ENCODE measurements around the gene FNDC3B. TPM values are rescaled to one million over a fixed set of nuclear protein-coding genes. Genes with fewer than 3 reads are reported as not detected.

FNDC3B gene
- total RNA-seq, 2 experiments from 2014 or later = 9.2 to 13.5 TPM

DNA sequence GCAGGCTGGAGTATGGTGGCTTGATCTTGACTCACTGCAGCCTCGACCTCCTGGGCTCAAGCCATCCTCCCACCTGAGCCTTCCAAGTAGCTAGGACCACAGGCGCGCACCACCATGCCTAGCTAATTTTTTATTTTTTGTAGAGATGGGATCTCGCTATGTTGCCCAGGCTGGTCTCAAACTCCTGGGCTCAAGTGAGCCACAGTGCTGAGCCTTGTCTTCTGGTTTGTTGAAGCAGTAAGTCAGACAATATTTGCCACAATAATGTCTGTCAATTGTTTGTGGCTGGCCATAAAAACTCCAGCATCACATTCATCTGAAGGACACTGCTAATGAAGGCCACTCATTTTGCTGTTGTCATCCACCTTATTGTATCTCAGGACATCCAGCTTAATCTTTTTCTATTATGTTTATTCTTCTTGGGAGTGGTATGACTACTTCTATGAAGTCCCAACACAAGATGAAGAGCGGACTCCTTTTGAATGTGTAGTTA lies 185.9 kb downstream of the FNDC3B start:
- H3K9me3 Mint-ChIP-seq = no peaks in the 10 kb centered on the region
- H3K27me3 Mint-ChIP-seq (ENCODE audit: low read depth) = no peaks in the 10 kb centered on the region
- DNase-seq = no peak
- no peak overlapping the region for H3K4me3 Mint-ChIP-seq
- peaks cover 5% of the 10 kb centered on the region for H3K4me1 Mint-ChIP-seq (ENCODE audit: low read depth)
- CTCF ChIA-PET = no interaction called here
- intact Hi-C loops (cut with micrococcal nuclease) = no loop called here
- H3K36me3 Mint-ChIP-seq (ENCODE audit: low read depth) = peaks cover 8% of the 10 kb centered on the region
- H3K27ac Mint-ChIP-seq = no peak overlapping the region

DNA sequence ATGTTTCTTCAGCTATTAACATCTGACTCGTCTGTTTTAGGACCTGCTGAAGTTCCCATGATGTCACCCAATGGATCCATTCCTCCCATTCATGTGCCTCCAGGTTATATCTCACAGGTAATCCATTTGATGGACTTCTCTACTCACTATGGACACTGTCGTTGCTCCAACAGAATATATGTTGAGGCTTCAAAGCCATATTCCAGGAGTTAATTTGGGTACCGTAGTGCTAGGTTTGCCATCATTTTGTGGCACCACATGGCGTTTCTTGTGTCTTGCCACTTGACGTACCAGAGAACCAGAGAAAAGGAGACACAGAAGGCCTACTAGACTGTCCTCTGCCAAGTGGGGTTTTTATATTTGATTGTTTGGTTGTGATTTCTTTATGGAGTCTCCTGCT lies 187.5 kb downstream of the FNDC3B start:
- H3K9me3 Mint-ChIP-seq = no peaks in the 10 kb centered on the region
- H3K4me3 Mint-ChIP-seq = no peak overlapping the region
- peaks cover 4% of the 10 kb centered on the region for H3K4me1 Mint-ChIP-seq (ENCODE audit: low read depth)
- H3K36me3 Mint-ChIP-seq (ENCODE audit: low read depth) = peaks cover 11% of the 10 kb centered on the region
- no peak for DNase-seq
- intact Hi-C loops (cut with micrococcal nuclease) = no loop called here
- CTCF ChIA-PET = no interaction called here
- H3K27ac Mint-ChIP-seq = no peak overlapping the region
- H3K27me3 Mint-ChIP-seq (ENCODE audit: low read depth) = no peaks in the 10 kb centered on the region

GRCh38 chr3:172227340-172228035 lies 188.1 kb downstream of the FNDC3B start:
- no peak for DNase-seq
- intact Hi-C loops (cut with micrococcal nuclease) = no loop called here
- Mint-ChIP-seq H3K9me3 (no peaks in the 10 kb centered on the region), H3K36me3 (ENCODE audit: low read depth) (peaks cover 13% of the 10 kb centered on the region), H3K4me1 (ENCODE audit: low read depth) (peaks cover 4% of the 10 kb centered on the region), H3K27me3 (ENCODE audit: low read depth) (no peaks in the 10 kb centered on the region), H3K4me3 (no peak overlapping the region), H3K27ac (no peak overlapping the region)
- CTCF ChIA-PET = interaction anchor here (0.6 kb wide), 1 partner anchor 22 kb away, joined by 3 read pairs; no protein-coding TSS in a partner anchor

- DNase-seq = no peak
- H3K4me3 Mint-ChIP-seq = no peak overlapping the region
- peaks cover 2% of the 10 kb centered on the region for H3K4me1 Mint-ChIP-seq (ENCODE audit: low read depth)
- H3K27me3 Mint-ChIP-seq (ENCODE audit: low read depth) = no peaks in the 10 kb centered on the region
- intact Hi-C loops (cut with micrococcal nuclease) = no loop called here
- H3K9me3 Mint-ChIP-seq = no peaks in the 10 kb centered on the region
- CTCF ChIA-PET = interaction anchor here (0.6 kb wide), 2 partner anchors 21 to 516 kb away, joined by 3 to 5 read pairs; no protein-coding TSS in a partner anchor
- no peak overlapping the region for H3K27ac Mint-ChIP-seq
- peaks cover 13% of the 10 kb centered on the region for H3K36me3 Mint-ChIP-seq (ENCODE audit: low read depth)
Observed at GRCh38 chr3:172228036-172228415, 188.6 kb downstream of the FNDC3B start.

GRCh38 chr3:172229462-172229861 lies 190.1 kb downstream of the FNDC3B start:
- CTCF ChIA-PET = no interaction called here
- H3K4me1 Mint-ChIP-seq (ENCODE audit: low read depth) = no peaks in the 10 kb centered on the region
- no peaks in the 10 kb centered on the region for H3K27me3 Mint-ChIP-seq (ENCODE audit: low read depth)
- intact Hi-C loops (cut with micrococcal nuclease) = no loop called here
- H3K36me3 Mint-ChIP-seq (ENCODE audit: low read depth) = peaks cover 13% of the 10 kb centered on the region
- H3K27ac Mint-ChIP-seq = no peak overlapping the region
- H3K4me3 Mint-ChIP-seq = no peak overlapping the region
- no peak for DNase-seq
- H3K9me3 Mint-ChIP-seq = no peaks in the 10 kb centered on the region

DNA sequence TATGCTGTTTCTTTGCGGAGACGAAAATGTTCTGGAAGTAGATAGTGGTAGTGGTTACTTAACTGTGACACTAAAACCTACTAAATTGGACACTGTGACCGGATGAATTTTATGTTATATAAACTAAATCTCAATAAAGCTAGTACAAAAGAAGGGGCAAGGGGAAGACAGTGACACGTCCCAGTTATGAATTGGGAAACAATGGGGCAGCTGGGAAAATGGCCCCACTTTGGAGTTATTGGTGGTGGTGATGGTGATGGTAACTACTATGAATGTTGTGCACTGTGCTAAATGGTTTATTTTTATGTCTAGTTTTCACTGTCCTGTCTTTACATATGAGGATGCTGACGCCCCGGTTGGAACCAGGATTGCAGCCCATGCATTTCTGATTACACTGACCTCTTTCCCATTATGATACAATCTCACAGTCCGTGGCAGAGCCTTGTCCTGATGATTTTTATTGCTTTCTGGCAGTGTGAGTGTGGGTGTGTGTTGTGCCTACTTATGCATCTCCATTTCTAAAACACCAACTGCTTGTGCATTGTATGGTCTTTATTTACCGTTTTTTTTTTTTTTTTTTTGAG lies 192.0 kb downstream of the FNDC3B start:
- DNase-seq = no peak
- H3K27me3 Mint-ChIP-seq (ENCODE audit: low read depth) = no peaks in the 10 kb centered on the region
- no peak overlapping the region for H3K4me3 Mint-ChIP-seq
- intact Hi-C loops (cut with micrococcal nuclease) = no loop called here
- no peak overlapping the region for H3K27ac Mint-ChIP-seq
- no peaks in the 10 kb centered on the region for H3K9me3 Mint-ChIP-seq
- CTCF ChIA-PET = no interaction called here
- peaks cover 9% of the 10 kb centered on the region for H3K36me3 Mint-ChIP-seq (ENCODE audit: low read depth)
- no peaks in the 10 kb centered on the region for H3K4me1 Mint-ChIP-seq (ENCODE audit: low read depth)

DNA sequence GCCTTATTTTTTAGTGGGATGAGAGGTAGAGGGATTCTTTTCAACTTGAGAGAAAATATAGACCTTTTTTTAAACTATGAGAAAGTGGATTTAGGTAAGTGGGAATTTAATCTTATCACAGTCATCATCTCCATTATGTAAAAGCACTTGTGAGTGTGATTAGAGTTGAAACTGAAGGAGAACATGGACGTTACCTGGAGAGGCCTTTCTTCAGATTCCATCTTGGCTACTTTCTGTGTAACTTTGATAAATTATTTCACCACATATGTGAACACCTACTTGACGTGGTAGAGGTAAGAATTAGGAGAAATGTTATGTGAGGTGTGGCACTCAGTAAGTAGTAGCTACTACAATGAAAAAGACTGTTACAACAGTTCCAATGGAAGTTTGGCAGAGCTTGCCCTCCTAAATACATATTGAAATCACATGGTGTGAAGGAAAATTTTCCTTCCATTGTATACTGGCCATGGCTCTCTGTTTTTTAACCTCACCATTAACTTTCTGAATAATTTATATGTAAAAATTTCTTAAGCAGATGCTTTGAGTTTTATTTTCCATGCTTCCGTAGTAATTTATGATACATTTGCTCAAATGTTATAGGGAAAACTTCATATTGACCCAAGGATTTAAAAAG lies 193.3 kb downstream of the FNDC3B start:
- H3K27me3 Mint-ChIP-seq (ENCODE audit: low read depth) = no peaks in the 10 kb centered on the region
- peaks cover 9% of the 10 kb centered on the region for H3K36me3 Mint-ChIP-seq (ENCODE audit: low read depth)
- H3K4me1 Mint-ChIP-seq (ENCODE audit: low read depth) = no peaks in the 10 kb centered on the region
- no peak overlapping the region for H3K4me3 Mint-ChIP-seq
- CTCF ChIA-PET = no interaction called here
- H3K27ac Mint-ChIP-seq = no peak overlapping the region
- no peaks in the 10 kb centered on the region for H3K9me3 Mint-ChIP-seq
- intact Hi-C loops (cut with micrococcal nuclease) = no loop called here
- DNase-seq = no peak

GRCh38 chr3:172233474-172234277 lies 194.3 kb downstream of the FNDC3B start:
- no peak for DNase-seq
- intact Hi-C loops (cut with micrococcal nuclease) = no loop called here
- no peaks in the 10 kb centered on the region for H3K27me3 Mint-ChIP-seq (ENCODE audit: low read depth)
- no peaks in the 10 kb centered on the region for H3K4me1 Mint-ChIP-seq (ENCODE audit: low read depth)
- H3K9me3 Mint-ChIP-seq = no peaks in the 10 kb centered on the region
- no peak overlapping the region for H3K4me3 Mint-ChIP-seq
- H3K36me3 Mint-ChIP-seq (ENCODE audit: low read depth) = peaks cover 9% of the 10 kb centered on the region
- CTCF ChIA-PET = no interaction called here
- no peak overlapping the region for H3K27ac Mint-ChIP-seq

DNA sequence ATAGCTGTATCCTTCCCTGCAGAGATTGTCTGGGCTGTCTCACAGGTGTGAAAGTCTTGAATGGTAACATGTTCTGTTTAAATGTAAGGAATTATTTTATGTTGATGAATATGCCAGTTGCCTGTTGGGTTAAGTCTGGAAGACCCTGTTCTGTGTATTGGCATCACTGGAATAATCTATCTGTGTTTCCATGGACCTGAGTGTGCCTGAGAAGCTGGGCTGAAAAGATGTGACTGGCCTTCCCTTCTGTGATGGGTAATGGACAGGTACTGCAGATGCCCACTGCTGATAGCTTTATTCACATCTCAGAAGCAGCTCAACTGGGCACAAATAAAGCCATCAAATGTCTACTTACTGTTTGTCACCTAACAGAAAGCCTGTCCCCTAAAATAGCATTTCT lies 196.3 kb downstream of the FNDC3B start:
- Mint-ChIP-seq H3K27ac (no peak overlapping the region), H3K4me3 (no peak overlapping the region), H3K4me1 (ENCODE audit: low read depth) (no peaks in the 10 kb centered on the region), H3K36me3 (ENCODE audit: low read depth) (peaks cover 10% of the 10 kb centered on the region), H3K9me3 (no peaks in the 10 kb centered on the region), H3K27me3 (ENCODE audit: low read depth) (no peaks in the 10 kb centered on the region)
- no peak for DNase-seq
- CTCF ChIA-PET = no interaction called here
- intact Hi-C loops (cut with micrococcal nuclease) = no loop called here

DNA sequence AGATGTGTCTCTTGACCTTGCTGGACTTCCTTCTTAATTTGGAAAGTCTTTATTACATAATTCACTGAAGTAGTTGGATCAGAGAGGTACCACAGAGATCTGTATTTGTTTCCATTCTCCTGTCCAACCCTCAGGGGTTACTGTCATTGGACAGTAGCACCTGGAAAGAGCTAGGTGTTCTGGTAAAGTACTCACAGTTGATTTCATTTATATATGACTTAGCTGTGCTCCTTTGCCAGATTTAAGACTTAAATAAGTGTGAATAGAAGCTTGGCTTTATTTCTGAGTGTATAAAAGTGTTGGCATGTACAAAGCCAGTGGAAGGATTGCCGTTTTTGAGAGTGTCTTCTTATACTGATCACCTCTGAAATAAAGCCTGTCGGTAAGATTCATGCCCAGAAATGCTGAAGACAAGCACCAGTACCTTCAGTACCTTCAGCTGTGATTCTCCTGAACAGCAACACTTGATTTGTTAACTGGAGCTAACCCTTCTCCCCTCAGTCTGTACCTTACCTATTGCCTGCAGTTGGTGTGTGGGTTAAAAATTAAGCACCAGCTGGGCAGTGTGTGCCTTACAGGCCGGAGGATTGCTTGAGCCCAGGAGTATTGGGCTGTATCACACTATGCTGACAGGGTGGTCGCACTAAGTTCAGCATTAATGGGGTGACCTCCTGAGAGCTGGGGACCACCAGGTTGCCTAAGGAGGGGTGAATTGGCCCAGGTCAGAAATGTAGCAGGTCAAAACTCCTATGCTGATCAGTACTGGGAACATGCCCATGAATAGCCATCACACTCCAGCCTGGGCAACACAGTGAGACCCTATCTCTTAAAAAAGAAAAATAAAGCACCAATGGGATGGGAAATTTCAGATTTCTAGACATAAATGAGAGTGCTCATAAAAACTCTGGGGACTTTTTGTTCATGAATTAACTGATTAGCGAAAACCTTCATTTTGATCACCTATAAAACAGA lies 197.7 kb downstream of the FNDC3B start:
- DNase-seq = no peak
- no peaks in the 10 kb centered on the region for H3K27me3 Mint-ChIP-seq (ENCODE audit: low read depth)
- H3K9me3 Mint-ChIP-seq = peaks cover 8% of the 10 kb centered on the region
- no peak overlapping the region for H3K4me3 Mint-ChIP-seq
- CTCF ChIA-PET = interaction anchor here (0.6 kb wide), 1 partner anchor 578 kb away, joined by 3 read pairs; no protein-coding TSS in a partner anchor
- intact Hi-C loops (cut with micrococcal nuclease) = no loop called here
- H3K27ac Mint-ChIP-seq = no peak overlapping the region
- no peaks in the 10 kb centered on the region for H3K4me1 Mint-ChIP-seq (ENCODE audit: low read depth)
- H3K36me3 Mint-ChIP-seq (ENCODE audit: low read depth) = peaks cover 19% of the 10 kb centered on the region

DNA sequence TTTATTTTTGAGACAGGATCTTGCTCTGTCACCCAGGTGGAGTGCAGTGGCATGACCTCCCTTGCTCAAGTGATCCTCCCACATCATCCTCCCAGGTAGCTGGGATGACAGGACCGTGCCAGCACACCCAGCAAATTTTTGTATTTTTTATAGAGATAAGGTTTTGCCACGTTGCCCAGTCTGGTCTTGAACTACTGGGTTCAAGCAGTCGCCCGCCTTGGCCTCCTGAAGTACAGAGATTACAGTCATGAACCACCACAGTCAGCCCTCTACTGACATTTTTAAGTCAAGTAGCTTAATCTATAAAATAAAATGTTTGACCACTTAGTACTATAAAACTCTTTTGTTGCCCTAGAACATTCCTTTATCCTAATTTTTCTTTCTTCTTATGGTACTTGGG lies 198.8 kb downstream of the FNDC3B start:
- Mint-ChIP-seq H3K36me3 (ENCODE audit: low read depth) (peaks cover 27% of the 10 kb centered on the region), H3K27me3 (ENCODE audit: low read depth) (no peaks in the 10 kb centered on the region), H3K4me1 (ENCODE audit: low read depth) (peaks cover under 1% of the 10 kb centered on the region), H3K9me3 (peaks cover 17% of the 10 kb centered on the region), H3K27ac (no peak overlapping the region), H3K4me3 (no peak overlapping the region)
- intact Hi-C loops (cut with micrococcal nuclease) = no loop called here
- CTCF ChIA-PET = interaction anchor here (0.6 kb wide), 1 partner anchor 413 kb away, joined by 3 read pairs; no protein-coding TSS in a partner anchor
- DNase-seq = no peak
